ENCODE measurements around the gene PCNX4.
"Not testable (repeated sequence)": the region's sequence is repeated elsewhere in the genome, so short reads cannot be mapped to it uniquely, and the experiment has no call there.

The PCNX4 gene

DNA sequence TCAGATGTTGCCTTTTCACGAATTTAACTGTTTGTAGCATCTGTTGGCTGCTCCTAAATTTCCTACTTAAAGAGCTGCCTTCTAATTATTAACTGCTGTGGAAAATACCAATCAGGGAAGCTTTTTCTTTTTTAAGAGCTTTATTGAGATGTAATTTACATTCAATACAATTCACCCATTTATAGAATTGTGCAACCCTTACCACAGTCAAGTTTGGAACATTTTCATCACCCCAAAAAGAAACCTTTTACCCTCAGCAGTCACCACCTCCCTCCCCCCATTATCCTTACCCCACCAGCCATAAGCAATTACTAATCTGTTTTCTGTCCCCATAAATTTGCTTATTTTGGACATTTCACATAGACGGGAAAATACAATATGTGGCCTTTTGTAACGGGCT is 1.4 kb downstream of the PCNX4 start:
- Histone ChIP-seq H3K27ac (peak overlapping the region; percentile 92 to 99), H3K4me3 (peak overlapping the region; percentile 78)
- no peak for DNase-seq (ENCODE audit: low spot score)
- TF ChIP-seq, protein P1, sequence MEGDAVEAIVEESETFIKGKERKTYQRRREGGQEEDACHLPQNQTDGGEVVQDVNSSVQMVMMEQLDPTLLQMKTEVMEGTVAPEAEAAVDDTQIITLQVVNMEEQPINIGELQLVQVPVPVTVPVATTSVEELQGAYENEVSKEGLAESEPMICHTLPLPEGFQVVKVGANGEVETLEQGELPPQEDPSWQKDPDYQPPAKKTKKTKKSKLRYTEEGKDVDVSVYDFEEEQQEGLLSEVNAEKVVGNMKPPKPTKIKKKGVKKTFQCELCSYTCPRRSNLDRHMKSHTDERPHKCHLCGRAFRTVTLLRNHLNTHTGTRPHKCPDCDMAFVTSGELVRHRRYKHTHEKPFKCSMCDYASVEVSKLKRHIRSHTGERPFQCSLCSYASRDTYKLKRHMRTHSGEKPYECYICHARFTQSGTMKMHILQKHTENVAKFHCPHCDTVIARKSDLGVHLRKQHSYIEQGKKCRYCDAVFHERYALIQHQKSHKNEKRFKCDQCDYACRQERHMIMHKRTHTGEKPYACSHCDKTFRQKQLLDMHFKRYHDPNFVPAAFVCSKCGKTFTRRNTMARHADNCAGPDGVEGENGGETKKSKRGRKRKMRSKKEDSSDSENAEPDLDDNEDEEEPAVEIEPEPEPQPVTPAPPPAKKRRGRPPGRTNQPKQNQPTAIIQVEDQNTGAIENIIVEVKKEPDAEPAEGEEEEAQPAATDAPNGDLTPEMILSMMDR (IDR thresholded peaks at IDR 0.05): no peak

DNA sequence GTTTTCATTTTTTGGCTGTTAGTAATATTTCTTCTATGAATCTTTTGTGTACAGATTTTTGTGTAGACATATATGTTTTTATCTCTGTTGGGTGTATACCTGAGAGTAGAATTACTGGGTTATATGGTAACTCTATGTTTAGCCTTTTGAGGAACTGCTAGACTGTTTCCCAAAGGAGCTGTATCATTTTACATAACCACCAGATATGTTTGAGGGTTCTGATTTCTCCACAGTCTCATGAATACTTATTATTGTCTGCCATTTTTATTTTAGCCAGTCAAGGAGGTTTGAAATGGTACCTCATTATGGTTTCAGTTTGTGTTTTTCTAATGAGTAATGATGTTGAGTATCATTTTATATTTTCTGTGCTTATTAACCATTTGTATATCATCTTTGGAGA is 1.9 kb downstream of the PCNX4 start:
- DNase-seq (ENCODE audit: low spot score): no peak
- Histone ChIP-seq H3K4me3 (peak overlapping the region; percentile 78), H3K27ac (peak overlapping the region; percentile 92 to 99)
- TF ChIP-seq, protein P1 (IDR thresholded peaks at IDR 0.05): no peak

DNA sequence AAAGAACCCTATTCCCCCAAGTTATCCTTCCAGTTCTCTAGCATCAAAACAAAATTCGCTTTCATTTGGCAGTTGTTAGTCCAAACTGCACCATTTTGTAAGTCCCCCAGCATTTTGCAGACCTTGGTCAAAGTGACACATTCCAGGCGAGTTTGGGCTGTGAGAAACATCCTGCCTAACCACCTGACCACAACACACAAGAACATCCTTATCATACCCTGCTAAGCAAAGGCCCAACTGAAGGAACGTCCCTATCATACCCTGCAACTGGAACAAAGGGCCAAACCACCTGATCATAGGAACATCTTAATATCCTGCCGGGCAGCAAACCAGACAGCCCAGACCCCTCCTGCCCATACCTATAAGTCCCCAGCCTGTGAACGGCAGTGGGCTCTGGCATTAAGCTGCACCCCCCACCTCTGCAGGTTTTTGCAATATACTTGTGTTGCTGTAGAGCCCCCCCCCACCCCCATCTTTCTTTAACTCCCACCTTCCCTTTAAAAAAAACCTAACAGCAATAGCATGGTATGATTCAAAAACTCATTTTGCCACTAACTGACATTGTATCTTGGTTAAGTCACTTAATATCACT is 2.7 kb downstream of the PCNX4 start:
- peak overlapping the region; percentile 78 for H3K4me3 ChIP-seq
- TF ChIP-seq, protein P1 (IDR thresholded peaks at IDR 0.05): no peak
- DNase-seq (ENCODE audit: low spot score): no peak
- peak overlapping the region; percentile 92 to 99 for H3K27ac ChIP-seq

DNA sequence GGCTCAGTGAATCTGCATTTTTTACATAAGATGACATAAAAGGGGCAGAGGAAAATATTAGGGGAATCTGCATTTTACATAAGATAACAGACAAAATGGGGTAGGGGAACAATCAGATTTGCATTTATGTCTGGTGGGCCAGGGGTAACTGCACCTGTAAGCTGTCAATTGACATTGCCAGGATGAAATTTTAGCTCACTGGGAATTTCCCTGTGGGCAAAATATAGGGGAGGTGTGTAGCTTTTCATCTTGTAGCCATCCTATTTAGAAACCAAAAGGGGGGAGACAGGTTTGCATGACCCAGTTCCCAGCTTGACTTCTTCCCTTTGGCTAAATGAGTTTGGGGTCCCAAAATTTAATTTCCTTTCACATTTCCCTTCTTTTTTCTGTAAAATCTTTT is 3.5 kb downstream of the PCNX4 start:
- no peak overlapping the region for H3K4me3 ChIP-seq
- H3K27ac ChIP-seq: peak overlapping the region in 1 of 2 donors; percentile 36
- DNase-seq (ENCODE audit: low spot score): no peak
- TF ChIP-seq, protein P1 (IDR thresholded peaks at IDR 0.05): no peak

DNA sequence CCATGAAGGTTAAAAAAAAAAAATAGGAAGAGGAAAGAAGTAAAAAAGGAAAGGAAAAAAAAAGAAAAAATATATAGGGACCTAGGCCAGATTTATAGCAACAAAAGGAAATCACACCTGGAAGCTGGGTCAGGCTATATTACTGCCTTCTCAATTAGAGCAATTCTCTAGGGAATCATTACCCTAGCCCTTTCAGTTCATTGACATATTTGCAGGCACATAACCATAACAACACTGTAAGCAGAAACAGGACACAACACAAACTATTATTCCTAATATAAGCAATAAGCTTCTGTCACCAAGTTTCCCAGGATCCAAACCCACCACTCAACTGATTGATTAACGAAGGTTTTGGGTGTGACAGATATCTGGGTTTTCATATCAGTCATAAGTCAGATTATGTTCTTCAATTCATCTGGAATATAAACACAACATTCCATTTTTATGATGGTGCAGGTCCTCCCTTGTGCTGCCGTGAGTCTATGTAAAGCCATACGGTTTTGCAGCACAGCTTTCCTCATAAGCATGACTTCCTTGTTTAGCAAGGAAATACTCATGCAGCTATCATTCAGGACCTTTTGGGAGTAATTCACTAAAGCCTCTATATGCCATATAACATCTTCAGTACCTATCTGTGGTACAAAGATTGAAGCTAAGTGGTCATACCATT is 4.2 kb downstream of the PCNX4 start:
- no peak for DNase-seq (ENCODE audit: low spot score)
- TF ChIP-seq, protein P1 (IDR thresholded peaks at IDR 0.05): no peak
- no peak overlapping the region for H3K27ac ChIP-seq
- H3K4me3 ChIP-seq: no peak overlapping the region

DNA sequence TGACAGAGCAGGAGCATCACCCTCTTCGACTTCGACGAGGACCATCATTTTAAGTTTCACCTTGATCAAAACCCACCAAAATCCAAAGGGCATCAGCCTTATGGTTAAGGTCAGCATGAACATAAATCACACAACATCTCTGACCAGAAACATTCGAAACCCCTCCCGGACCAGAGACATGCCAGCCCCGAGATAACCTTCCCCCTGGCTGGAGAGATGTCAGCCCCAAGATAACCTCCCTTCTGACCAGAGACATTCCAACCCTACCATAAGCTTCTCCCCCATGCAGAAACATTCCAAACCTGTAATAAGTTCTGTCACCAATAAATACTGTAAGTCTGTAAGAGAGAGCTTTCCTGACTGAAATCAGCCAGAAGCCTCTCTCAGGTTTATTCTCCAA is 6.3 kb downstream of the PCNX4 start:
- TF ChIP-seq, protein P1 (IDR thresholded peaks at IDR 0.05): no peak
- Histone ChIP-seq H3K27ac (no peak overlapping the region), H3K4me3 (no peak overlapping the region)
- DNase-seq (ENCODE audit: low spot score): no peak

DNA sequence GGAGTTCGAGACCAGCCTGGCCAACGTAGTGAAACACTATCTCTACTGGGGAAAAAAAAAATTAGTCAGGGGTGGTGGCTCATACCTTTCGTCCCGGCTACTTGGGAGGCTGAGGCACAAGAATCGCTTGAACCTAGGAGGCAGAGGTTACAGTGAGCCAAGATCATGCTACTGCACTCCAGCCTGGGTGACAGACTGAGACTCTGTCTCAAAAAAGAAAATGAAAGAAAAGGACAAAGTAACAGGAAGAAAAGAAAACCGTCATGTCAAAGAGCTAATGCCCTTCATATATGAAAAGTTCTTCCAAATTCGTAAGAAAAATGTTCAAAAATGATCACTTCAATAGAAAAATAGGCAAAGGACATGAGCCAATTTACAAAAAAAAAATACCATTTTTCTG is 8.1 kb downstream of the PCNX4 start:
- H3K27ac ChIP-seq: not testable (repeated sequence)

More for the DNA sequence above, 8.1 kb downstream of the PCNX4 start:
- not testable (repeated sequence) for DNase-seq (ENCODE audit: low spot score); H3K4me3 ChIP-seq
